Measurements from ENCODE around the gene LCN6.

- TF ChIP-seq CTCF (IDR thresholded peaks at IDR 0.05; ENCODE audit: low read depth, low read length, poor library complexity, severe bottlenecking), result no peak
- TF ChIP-seq EZH2phosphoT487 (IDR thresholded peaks at IDR 0.05; ENCODE audit: borderline replicate concordance, low read length), result no peak
These were observed 5.2 kb upstream of the LCN6 start for GRCh38 chr9:136753371-136754058.
